ENCODE data around the gene SEC23B.

Gene SEC23B

DNA sequence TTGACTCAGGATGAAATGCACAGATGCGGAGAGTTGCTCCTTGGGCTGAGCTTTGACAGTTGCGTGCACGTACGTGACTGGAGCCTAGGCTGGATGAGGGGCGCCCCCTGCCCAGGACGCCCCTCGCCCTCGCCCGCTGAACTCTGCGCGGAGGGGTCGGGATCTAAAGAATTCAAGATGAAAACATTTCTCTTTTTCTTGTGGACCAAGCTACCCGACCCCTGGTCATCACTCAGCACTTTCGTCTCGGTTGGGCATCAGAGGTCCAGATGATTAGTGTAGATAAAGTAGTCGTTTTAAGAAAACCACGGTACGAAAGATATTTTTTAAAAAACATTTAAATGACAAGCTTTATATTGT, 80.8 kb downstream of the SEC23B start:
- DNase-seq (ENCODE audit: low spot score): no peak

DNA sequence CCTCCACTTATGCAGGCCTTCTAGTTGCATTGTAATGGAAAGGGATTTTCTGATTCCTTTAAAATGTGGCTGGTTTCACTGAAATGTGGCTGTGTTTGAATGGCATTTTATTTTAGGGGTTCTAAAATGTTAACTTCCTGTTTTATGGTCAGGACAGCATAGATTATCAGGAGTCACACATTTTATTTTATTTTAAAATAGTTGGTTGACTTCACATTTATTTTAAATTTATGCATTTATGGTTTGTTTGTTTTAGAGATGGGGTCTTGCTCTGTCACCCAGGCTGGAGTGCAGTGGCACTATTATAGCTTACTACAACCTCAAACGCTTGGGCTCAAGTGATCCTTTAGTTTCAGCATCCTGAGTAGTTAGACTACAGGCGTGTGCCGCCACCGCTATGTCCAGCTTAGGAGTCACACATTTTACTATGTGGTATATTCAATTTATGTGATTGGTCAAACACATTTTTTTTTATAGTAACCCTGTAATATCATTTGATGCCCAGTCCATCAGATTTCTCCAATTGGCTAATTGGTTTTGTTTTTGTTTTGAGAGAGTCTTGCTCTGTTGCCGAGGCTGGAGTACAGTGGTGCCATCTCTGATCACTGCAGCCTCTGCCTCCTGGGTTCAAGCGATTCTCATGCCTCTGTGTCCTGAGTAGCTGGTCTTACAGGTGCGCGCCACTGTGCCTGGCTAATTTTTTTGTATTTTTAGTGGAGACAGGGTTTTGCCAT, 82.4 kb downstream of the SEC23B start:
- DNase-seq (ENCODE audit: low spot score): no peak

DNA sequence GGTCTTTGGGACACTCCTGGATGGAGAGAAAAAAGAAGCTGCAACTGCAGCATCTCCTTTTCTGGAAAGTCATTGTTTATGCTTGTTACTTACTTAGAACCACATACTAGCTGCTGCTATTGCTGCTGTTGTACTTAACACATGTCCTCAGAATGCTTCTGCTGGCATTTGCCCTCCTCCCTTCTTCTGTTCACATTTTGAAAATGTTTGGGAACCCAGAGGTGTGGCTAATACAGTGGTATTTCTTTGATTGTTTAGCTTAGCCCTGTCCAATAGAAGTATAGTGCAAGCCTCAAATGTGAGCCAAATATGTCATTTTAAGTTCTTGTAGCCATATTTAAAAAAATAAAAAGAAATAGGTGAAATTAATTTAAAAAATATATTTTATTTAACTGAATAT, 88.5 kb downstream of the SEC23B start:
- no peak for DNase-seq (ENCODE audit: low spot score)

DNA sequence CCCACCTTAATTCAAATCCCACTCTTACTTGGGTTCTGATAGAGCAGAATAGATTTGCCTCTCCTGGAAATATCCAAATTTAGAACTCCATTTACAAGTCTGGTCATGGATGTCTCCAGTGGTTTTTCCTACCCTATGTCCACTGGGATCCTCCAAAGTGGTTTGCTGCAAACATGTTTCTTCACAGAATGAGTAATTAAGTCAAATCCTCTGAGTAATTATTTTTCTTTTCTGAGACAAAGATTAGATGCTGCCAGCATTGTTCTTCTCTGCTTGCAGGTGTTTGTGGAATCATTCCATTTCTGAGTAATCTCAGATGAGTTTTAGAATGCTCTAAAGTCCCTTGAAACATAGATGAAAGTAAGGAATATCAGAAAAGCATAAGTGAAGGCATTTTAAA, 102.0 kb downstream of the SEC23B start:
- no peak for DNase-seq (ENCODE audit: low spot score)

Data from germinal center (tissue), 1 donor.